Astrocyte (in vitro differentiated cells and primary cell): ENCODE results near the gene SSUH2.
"Not testable (repeated sequence)": the region's sequence is repeated elsewhere in the genome, so short reads cannot be mapped to it uniquely, and the experiment has no call there.

Source experiments
- EZH2 ChIP-seq: IDR thresholded peaks from 2 replicates; pipeline ENCODE4 v1.6.1; 2012; ENCODE audit warnings: mild to moderate bottlenecking, low read length, inconsistent platforms; ENCODE audit not compliant: insufficient read depth
- TF ChIP-seq, protein P1 (sequence below): IDR thresholded peaks from 2 replicates; pipeline ENCODE4 v1.5.1; 2011; ENCODE audit warnings: low read depth, mild to moderate bottlenecking, inconsistent platforms, low read length, moderate library complexity; ENCODE audit not compliant: insufficient read depth

GRCh38 chr3:8691295-8691694 lies 46.7 kb upstream of the SSUH2 start:
- not testable (repeated sequence) for TF ChIP-seq EZH2
- TF ChIP-seq, protein P1, sequence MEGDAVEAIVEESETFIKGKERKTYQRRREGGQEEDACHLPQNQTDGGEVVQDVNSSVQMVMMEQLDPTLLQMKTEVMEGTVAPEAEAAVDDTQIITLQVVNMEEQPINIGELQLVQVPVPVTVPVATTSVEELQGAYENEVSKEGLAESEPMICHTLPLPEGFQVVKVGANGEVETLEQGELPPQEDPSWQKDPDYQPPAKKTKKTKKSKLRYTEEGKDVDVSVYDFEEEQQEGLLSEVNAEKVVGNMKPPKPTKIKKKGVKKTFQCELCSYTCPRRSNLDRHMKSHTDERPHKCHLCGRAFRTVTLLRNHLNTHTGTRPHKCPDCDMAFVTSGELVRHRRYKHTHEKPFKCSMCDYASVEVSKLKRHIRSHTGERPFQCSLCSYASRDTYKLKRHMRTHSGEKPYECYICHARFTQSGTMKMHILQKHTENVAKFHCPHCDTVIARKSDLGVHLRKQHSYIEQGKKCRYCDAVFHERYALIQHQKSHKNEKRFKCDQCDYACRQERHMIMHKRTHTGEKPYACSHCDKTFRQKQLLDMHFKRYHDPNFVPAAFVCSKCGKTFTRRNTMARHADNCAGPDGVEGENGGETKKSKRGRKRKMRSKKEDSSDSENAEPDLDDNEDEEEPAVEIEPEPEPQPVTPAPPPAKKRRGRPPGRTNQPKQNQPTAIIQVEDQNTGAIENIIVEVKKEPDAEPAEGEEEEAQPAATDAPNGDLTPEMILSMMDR, result not testable (repeated sequence)
